Neural cell (in vitro differentiated cells): ENCODE results near the gene SULF2. TPM values are rescaled to one million over a fixed set of nuclear protein-coding genes. Genes with fewer than 3 reads are reported as not detected.

ENCODE experiments used
- H2AFZ ChIP-seq: fragments of 200-600, 300-800 bp; sonication (generic), shearing (Covaris generic); 2 replicates; pipeline ENCODE4 v1.6.0; 2014; ENCODE audit warnings: low read depth, mild to moderate bottlenecking, antibody characterized with exemption, low read length, moderate library complexity
- H3F3A ChIP-seq: fragments of 200-600 bp; shearing (Covaris generic); 2 replicates; pipeline ENCODE4 v1.6.1; 2016; ENCODE audit warnings: mild to moderate bottlenecking, moderate library complexity, mixed read lengths, antibody characterized with exemption, low read length; ENCODE audit not compliant: insufficient read depth, poor library complexity, severe bottlenecking
- H3K27ac ChIP-seq: fragments of 200-600, 300-800 bp; sonication (generic), shearing (Covaris generic); 2 replicates; pipeline ENCODE4 v1.5.1; 2014; ENCODE audit warnings: mild to moderate bottlenecking, low read length, moderate library complexity
- H3K27me3 ChIP-seq: fragments of 300-800, 200-600 bp; sonication (generic), shearing (Covaris generic); 2 replicates; pipeline ENCODE4 v1.6.0; 2014; ENCODE audit warnings: mild to moderate bottlenecking, low read depth, low read length, moderate library complexity; ENCODE audit not compliant: insufficient read depth
- H3K36me3 ChIP-seq: fragments of 300-800, 200-600 bp; sonication (generic), shearing (Covaris generic); 2 replicates; pipeline ENCODE4 v1.5.1; 2014; ENCODE audit warnings: mild to moderate bottlenecking, antibody characterized with exemption, low read length, moderate library complexity; ENCODE audit not compliant: insufficient read depth
- H3K4me2 ChIP-seq: fragments of 300-800, 200-600 bp; sonication (generic), shearing (Covaris generic); 2 replicates; pipeline ENCODE4 v1.6.0; 2014; ENCODE audit warnings: mild to moderate bottlenecking, low read length
- H3K4me3 ChIP-seq: fragments of 300-800, 200-600 bp; sonication (generic), shearing (Covaris generic); 2 replicates; pipeline ENCODE4 v1.5.1; 2014; ENCODE audit warnings: mild to moderate bottlenecking, low read length, moderate library complexity
- H3K79me2 ChIP-seq: fragments of 200-600 bp; shearing (Covaris generic); replicated peaks from 2 replicates; pipeline ENCODE4 v1.6.0; 2014; ENCODE audit warnings: mild to moderate bottlenecking, low read length, moderate library complexity; ENCODE audit not compliant: insufficient read depth
- H3K9ac ChIP-seq: fragments of 300-800, 200-600 bp; sonication (generic), shearing (Covaris generic); 2 replicates; pipeline ENCODE4 v1.6.1; 2016; ENCODE audit warnings: mild to moderate bottlenecking, low read length, mixed read lengths
- H3K9me2 ChIP-seq: fragments of 200-600 bp; shearing (Covaris generic); 2 replicates; pipeline ENCODE4 v1.6.1; 2016; ENCODE audit warnings: mild to moderate bottlenecking, low read length, mixed read lengths; ENCODE audit not compliant: insufficient read depth
- H3K9me3 ChIP-seq: fragments of 200-600, 300-800 bp; sonication (generic), shearing (Covaris generic); 2 replicates; pipeline ENCODE4 v1.6.1; 2016; ENCODE audit warnings: mild to moderate bottlenecking, mixed run types, low read length, moderate library complexity, mixed read lengths
- H4K20me1 ChIP-seq: fragments of 200-600 bp; shearing (Covaris generic); 2 replicates; pipeline ENCODE4 v1.6.1; 2016; ENCODE audit warnings: mild to moderate bottlenecking, mixed run types; ENCODE audit not compliant: insufficient read depth
- CTCF ChIP-seq: fragments of 450-650 bp; IDR thresholded peaks from 2 replicates; pipeline ENCODE4 v1.5.1; 2014; ENCODE audit warnings: antibody characterized with exemption, mild to moderate bottlenecking, moderate library complexity; ENCODE audit not compliant: poor library complexity, severe bottlenecking
- EP300 ChIP-seq: fragments of 450-650 bp; conservative IDR thresholded peaks from 2 replicates; pipeline ENCODE4 v1.6.1; 2014; ENCODE audit warnings: antibody characterized with exemption, mild to moderate bottlenecking, moderate library complexity; ENCODE audit not compliant: poor library complexity, severe bottlenecking
- EZH2 ChIP-seq: fragments of 200-600, 300-800 bp; shearing (Covaris generic), sonication (generic); IDR thresholded peaks from 2 replicates; pipeline ENCODE4 v1.6.1; 2014; ENCODE audit warnings: antibody characterized with exemption, low read length, borderline replicate concordance, mild to moderate bottlenecking; ENCODE audit not compliant: insufficient read depth, poor library complexity, severe bottlenecking
- MXI1 ChIP-seq: fragments of 450-650 bp; conservative IDR thresholded peaks from 2 replicates; pipeline ENCODE4 v1.6.1; 2014; ENCODE audit warnings: antibody characterized with exemption, mild to moderate bottlenecking; ENCODE audit not compliant: poor library complexity, severe bottlenecking
- POLR2AphosphoS5 ChIP-seq: IDR thresholded peaks from 2 replicates; pipeline ENCODE4 v1.6.1; 2012
- RAD21 ChIP-seq: fragments of 450-650 bp; conservative IDR thresholded peaks from 2 replicates; pipeline ENCODE4 v1.6.1; 2014; ENCODE audit warnings: antibody characterized with exemption, mild to moderate bottlenecking, moderate library complexity
- REST ChIP-seq: IDR thresholded peaks from 2 replicates; pipeline ENCODE4 v1.6.1; 2012; ENCODE audit warnings: borderline replicate concordance
- SMC3 ChIP-seq: fragments of 450-650 bp; conservative IDR thresholded peaks from 2 replicates; pipeline ENCODE4 v1.6.1; 2014; ENCODE audit warnings: antibody characterized with exemption, mild to moderate bottlenecking, moderate library complexity; ENCODE audit not compliant: poor library complexity
- TAF1 ChIP-seq: IDR thresholded peaks from 2 replicates; pipeline ENCODE4 v1.6.1; 2012; ENCODE audit warnings: low read depth
- polyA plus RNA-seq: library from polyadenylated mRNA; depleted of rRNA; stranded (reverse); fragments of >200 nt; gene quantifications from 2 replicates; pipeline ENCODE4 v1.2.3, GENCODE V29; 2014

SULF2 gene
- polyA plus RNA-seq, 1 donor from 2014 or later: 30.0 TPM

- Histone ChIP-seq H3K27me3 (no peaks in the 10 kb centered on the region), H3K9me3 (no peaks in the 10 kb centered on the region), H4K20me1 (no peaks in the 10 kb centered on the region), H3K4me2 (no peak overlapping the region), H3K9me2 (no peaks in the 10 kb centered on the region), H3K79me2 (no peaks in the 10 kb centered on the region), H3F3A (no peaks in the 10 kb centered on the region), H3K9ac (no peak overlapping the region), H3K36me3 (no peaks in the 10 kb centered on the region), H3K27ac (no peak overlapping the region), H2AFZ (no peak overlapping the region), H3K4me3 (no peak overlapping the region)
- TF ChIP-seq EZH2 (no peak), EP300 (no peak)
These were observed 133.0 kb downstream of the SULF2 start for GRCh38 chr20:47652301-47652700.

- H3K9me2 ChIP-seq: no peaks in the 10 kb centered on the region
- no peak for TF ChIP-seq CTCF
- no peak for TF ChIP-seq MXI1
- TF ChIP-seq SMC3: no peak
- no peak for TF ChIP-seq EP300
- no peaks in the 10 kb centered on the region for H3K27me3 ChIP-seq
- no peak overlapping the region for H3K9ac ChIP-seq
- no peaks in the 10 kb centered on the region for H3F3A ChIP-seq
- no peaks in the 10 kb centered on the region for H3K79me2 ChIP-seq
- H4K20me1 ChIP-seq: no peaks in the 10 kb centered on the region
- H3K9me3 ChIP-seq: no peaks in the 10 kb centered on the region
- H3K36me3 ChIP-seq: no peaks in the 10 kb centered on the region
- H3K4me3 ChIP-seq: no peak overlapping the region
- H3K27ac ChIP-seq: no peak overlapping the region
- H2AFZ ChIP-seq: no peak overlapping the region
- H3K4me2 ChIP-seq: no peak overlapping the region
These were observed 136.3 kb downstream of the SULF2 start for GRCh38 chr20:47648943-47649342.

- H2AFZ ChIP-seq: no peak overlapping the region
- no peaks in the 10 kb centered on the region for H3K9me2 ChIP-seq
- H3K27me3 ChIP-seq: no peaks in the 10 kb centered on the region
- TF ChIP-seq SMC3: no peak
- TF ChIP-seq EP300: no peak
- no peak for TF ChIP-seq EZH2
- TF ChIP-seq POLR2AphosphoS5: no peak
- TF ChIP-seq REST: no peak
- no peak for TF ChIP-seq RAD21
- TF ChIP-seq CTCF: no peak
- no peak for TF ChIP-seq MXI1
- no peak for TF ChIP-seq TAF1
- H3K27ac ChIP-seq: no peak overlapping the region
- no peak overlapping the region for H3K9ac ChIP-seq
- no peaks in the 10 kb centered on the region for H4K20me1 ChIP-seq
- no peaks in the 10 kb centered on the region for H3K36me3 ChIP-seq
- no peaks in the 10 kb centered on the region for H3K79me2 ChIP-seq
- H3K9me3 ChIP-seq: no peaks in the 10 kb centered on the region
- H3K4me3 ChIP-seq: no peak overlapping the region
- H3F3A ChIP-seq: no peaks in the 10 kb centered on the region
- H3K4me2 ChIP-seq: no peak overlapping the region
These were observed 137.3 kb downstream of the SULF2 start for GRCh38 chr20:47647994-47648393.
